SIG-M5 treated with dmso at 0.1 percent for 504 hours (cell line): ENCODE results near the gene DCAF4.
"Not testable (repeated sequence)": the region's sequence is repeated elsewhere in the genome, so short reads cannot be mapped to it uniquely, and the experiment has no call there.

Source experiments
- DNase-seq: peaks from one replicate; lab custom pipeline; 2025; ENCODE audit not compliant: unreplicated experiment; lab: John Stamatoyannopoulos, UW

The DCAF4 gene

DNA sequence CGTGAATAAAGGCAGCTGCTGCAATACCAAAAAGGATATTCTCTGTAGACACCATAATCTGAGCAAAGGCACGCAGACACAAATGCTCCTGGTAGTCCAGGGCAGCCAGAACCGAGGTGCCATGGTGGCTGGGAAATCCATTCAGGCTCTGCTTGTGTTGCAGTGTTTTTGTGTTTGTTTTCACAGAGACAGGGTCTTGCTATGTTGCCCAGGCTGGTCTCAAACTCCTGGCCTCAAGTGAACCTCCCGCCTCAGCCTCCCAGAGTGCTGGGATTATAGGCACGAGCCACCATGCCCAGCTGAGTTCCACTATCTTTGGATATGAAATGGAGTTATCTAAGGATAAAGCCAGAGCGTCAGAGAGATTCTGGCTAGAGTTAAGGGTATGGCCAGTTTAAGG, 39.8 kb downstream of the DCAF4 start:
- no peak for DNase-seq

DNA sequence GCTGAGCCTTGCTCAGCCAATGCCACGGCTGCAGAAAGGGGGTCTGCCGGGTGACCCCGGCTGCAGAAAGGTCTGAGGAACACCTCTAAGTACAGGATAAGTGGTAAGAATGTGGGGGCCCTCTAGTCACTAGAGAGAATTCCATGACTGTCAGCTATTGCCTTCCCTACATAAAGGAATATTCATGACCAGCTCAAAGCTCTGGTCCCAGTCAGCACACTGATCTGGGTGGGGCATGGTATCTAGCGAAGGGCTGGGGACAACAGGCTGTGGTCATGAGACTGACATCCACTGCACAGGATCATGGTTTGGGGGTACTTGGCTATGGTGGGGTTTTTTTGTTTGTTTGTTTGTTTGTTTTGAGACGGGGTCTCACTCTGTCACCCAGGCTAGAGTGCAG, 42.1 kb downstream of the DCAF4 start:
- DNase-seq: no peak

DNA sequence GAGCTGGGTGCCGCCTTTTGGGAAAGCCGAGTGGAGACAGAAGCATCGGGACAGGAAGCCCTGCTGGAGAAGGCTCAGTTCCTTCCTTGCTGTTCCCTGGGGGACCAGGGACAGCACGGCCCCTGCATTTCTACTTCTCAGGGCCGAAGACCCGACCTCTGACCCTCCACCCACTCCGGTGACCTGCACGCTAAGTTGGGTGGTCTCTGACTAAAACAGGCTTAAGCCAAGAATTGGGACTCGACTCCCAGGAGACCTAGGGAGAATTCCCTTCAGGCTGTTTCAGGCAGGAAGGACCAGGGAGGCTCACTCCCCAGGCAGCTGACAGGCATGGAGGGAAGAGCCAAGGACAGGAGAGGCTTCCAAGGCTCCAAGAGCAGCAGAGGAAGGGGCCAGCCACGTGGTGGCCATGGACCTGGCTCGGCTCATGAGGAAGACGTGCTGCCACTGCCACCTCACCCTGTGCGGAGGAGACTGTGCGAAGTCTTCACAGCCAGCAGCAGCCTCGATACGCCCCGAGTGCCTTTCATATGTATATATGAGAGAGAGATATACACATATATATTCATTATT, 43.9 kb downstream of the DCAF4 start:
- no peak for DNase-seq

DNA sequence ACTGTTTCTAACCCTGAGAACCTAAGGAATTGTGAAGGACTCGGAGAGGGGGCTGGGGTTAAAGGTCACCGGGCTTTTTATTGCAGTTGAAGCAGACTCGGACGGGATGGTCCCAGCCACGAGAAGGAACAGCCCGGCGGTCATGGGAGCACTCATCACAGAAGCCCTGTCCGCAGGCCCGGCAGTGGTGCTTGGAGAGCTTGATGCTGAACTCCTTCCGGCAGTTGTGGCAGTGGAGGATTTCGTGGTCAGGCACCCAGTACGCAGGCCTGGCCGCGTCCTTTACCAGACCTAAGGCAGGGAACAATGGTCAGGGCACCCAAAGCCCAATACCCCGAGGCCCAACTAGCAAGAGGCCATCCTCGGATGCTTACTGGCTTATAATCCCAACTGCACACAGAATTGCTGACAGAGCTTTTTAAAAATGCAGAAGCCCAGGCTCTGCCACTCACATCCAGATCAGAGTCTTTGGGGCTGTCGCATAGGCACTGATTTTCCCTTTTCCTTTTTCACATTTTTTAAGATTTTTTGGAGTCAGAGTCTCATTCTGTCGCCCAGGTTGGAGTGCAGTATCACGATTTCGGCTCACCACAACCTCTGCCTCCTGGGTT, 44.7 kb downstream of the DCAF4 start:
- no peak for DNase-seq

DNA sequence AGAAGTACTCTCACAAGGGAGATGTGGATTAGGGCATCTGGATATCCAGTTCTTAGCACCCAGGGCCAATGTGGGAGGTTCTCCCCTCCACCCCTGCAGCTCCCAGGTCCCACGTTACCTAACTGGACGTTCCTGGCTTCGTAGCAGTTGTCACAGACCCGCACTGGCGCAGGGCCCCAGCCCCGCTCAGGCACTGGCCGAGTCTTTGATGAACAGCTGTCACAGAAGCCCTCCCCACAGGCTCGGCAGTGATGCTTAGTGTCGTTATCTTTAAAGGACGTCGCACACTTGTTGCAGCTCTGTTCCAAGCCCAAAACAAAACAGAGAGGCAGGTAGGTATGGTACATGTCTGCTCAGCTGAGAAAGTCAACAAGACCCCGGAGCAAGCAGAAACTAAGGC, 48.4 kb downstream of the DCAF4 start:
- DNase-seq: no peak

DNA sequence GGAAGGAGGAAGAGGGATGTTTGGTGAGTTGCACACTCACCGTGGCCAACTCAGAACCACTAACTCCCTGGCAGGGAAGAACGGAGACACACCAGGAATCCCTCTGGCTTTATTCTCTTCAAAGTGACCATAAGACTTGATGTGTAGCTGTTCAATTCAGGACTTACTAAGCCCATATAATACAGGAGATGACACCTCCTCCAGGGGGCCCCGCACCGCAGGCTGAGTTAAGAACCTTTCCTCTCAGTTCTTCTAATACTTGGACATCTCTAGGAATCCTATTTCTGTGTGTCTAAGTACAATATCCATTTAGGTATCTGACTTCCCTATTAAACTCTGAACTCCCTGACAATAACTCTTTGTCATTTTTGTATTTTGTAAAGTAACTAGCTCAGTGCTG, 49.5 kb downstream of the DCAF4 start:
- no peak for DNase-seq

DNA sequence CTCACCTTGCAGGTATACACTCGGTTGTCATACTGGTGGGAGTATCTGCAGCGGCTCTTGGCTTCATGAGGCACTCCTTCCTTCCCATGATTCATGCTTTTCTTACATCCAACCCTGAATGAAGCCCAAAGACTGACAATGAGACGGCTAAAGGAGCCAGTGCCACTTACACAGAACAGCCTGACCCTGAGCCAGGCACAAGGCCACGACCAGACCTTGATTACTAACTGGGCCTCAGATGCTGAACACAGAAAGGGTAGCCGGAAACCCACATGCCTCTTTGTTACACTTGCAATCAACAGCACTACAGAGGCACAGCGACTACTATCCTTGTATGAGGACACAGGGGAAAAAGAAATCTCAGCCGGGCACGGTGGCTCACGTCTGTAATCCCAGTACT, 52.6 kb downstream of the DCAF4 start:
- DNase-seq: no peak

DNA sequence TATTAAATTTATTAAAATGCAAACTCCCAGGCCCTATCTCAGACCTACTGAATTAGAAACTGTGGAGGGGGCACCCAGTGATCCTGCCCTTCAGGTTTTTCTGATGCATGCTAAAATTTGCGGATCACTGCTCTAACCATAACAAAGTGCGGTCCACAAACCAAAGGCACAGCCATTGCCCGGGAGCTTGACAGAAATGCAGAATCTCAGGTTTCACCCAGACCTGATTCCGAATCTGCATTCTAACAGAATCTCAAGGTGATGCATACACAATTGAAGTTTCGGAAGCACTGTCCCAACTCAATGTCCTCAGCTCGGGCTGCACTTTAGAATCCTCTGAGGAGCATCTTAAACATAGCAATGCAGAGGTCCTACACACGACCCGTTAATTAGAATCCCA, 54.6 kb downstream of the DCAF4 start:
- no peak for DNase-seq

DNA sequence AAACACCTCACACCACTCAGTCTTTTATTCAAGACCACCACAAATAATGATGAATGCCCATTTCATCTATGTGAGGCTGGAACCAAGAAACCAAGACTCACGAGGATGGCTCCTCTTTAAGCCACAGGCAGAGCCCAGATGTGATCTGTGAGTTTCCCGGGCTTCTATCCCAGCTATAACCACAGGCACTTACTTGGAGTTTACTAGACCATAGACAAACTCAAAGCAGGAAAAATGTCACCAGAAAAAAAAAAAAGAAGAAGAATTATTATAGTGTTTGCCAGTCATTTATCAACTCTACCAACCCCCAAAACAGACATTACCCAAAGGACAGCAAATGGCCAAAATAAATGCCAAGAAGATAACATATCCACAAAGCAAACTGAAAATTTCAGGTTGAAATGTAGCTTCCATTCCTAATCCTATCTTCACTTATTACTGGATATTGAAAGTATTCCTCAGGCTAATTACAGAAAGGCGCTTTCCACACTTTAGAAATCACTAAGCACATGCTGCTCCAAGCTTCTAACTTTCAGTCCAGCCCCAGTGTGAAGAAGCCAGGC, 56.0 kb downstream of the DCAF4 start:
- no peak for DNase-seq

DNA sequence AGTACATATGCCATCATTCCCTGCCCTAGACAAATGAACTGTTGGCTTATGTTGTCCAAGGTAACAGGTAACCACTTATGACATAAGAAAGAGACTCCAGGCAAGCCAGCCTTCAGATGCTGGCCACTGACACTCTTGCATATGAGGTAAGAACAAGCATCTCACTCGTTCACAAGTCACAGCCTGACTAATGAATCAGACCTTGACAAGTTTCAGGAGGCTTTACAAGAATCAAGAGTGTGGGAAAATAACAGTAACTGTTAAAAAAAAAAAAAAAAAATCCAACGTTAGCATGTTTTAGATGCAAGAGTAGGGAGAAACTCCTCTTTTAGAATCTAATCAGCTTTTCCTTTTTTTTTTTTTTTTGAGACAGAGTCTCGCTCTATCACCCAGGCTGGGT, 60.0 kb downstream of the DCAF4 start:
- no peak for DNase-seq

DNA sequence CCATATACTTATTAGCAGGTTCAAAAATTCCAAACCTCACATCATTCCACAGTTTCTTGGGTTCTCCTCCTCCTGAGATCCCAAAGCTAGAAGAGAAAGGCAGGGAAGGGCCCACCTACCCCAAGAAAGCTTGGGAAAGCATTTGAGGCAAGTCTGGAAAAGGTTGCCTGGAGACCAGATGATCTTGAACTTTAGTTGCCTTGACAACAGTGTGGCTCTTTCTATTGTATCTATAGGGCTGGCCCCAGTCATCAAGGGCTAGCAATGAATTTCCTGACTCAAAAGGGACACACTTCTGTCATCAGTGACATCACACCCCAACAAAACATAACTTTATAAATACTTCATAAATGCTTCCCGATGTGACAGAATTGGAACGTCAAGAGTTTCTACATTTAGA, 60.6 kb downstream of the DCAF4 start:
- no peak for DNase-seq

DNA sequence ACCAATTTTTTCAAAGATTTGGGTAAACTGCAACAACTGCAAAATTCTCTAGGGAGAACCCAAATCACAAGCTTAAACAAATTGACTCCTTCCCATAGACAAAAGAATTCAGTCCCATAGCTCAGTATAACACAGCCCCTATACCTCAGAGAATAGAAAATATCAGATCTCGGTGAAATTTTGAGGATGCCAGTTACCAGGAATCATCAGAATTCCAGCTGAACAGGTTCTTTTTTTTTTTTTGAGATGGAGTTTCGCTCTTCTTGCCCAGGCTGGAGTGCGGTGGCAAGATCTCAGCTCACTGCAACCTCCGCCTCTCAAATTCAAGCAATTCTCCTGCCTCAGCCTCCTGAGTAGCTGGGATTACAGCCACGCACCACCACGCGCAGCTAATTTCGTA, 63.9 kb downstream of the DCAF4 start:
- DNase-seq: no peak

DNA sequence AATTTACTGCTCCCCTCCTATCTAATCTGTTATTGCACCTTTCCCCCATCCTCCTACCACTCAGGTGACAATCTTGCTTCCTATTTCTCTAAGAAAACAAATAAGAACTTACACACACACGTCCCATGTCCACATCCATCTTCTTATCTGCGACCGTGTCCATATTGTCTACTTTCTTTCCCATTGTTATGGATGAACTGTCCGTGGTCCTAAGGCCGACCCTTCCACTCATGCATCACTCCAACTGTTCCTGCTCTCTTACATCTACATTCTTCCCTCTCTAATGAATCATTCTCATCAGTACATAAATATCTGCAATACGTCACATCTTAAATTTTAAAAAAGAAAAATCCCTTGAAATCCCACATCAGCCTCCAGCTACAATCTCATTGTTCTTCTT, 70.7 kb downstream of the DCAF4 start:
- DNase-seq: no peak

DNA sequence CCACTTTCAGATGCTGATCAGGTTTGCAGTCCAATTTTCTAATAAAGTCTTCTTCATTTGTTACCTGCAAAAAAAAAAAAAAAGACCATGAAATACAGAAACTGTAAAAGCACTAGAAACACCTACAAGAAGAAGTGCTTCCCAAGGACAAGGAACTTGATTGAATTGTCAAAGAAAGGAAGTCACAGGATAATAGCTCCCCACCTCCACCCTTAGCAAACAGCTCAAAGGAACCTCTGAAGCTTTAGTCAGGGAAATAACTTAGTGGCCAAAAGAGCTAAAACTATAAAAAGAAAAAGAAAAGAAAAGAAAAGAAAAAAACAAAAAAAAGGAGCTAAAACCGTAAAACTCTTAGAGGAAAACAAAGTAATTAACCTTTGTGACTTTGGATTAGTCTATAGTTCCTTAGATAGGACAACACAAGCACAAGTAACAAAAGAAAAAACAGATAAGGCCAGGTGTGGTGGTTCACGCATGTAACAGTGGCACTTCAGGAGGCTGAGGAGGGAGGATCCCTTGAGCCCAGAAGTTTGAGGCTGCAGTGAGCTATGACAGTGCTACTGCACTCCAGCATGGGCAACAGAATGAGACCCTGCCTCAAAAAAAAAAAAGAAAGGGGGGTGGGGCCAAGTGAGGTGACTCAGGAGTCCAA, 72.1 kb downstream of the DCAF4 start:
- DNase-seq: no peak

DNA sequence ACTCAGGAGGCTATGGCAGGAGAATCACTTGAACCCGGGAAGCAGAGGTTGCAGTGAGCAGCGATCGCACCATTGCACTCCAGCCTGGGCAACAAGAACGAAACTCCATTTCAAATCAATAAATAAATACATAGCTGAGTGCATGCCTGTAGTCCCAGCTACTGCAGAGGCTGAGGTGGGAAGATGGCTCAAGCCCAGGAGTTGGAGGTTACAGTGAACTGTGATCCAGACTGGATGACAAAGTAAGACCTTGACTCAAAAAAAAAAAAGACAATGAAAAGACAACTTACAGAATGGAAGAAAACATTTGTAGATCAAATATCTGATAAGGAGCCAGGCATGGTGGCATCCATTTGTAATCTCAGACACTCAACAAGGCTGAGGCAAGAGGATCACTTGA, 73.1 kb downstream of the DCAF4 start:
- DNase-seq: no peak

DNA sequence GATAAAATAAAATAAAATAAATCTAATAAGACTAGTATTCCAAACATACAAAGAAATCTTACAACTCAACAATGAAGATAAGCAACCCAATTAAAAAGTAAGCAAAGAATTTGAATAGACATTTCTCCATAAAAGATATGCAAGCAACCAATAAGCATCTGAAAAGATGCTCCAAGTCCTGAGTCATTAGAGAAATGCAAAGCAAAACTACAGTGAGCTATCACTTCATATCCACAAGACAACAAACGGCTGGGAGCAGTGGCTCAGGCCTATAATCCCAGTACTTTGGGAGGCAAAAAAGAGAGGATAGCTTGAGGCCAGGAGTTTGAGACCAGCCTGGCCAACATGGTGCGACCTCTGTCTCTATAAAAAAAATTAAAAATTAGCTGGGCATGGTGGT, 73.8 kb downstream of the DCAF4 start:
- no peak for DNase-seq

DNA sequence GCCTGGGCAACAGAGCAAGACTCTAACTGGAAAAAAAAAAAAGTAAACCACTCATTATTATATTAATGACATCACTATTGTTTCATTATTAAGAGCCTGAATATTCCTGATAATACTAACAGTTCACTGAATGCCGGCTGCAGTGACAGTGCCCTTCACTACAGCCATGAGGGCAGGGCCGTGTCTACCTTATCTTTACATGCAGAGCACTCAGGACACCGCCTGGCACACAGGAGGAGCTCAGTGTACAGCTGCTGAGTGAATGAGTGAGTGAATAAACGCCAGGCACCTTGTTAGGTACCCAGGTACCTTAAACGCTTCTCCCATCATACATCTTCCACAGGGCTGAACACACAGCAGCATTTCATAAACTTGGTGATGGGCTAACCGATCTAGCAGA, 77.4 kb downstream of the DCAF4 start:
- no peak for DNase-seq

DNA sequence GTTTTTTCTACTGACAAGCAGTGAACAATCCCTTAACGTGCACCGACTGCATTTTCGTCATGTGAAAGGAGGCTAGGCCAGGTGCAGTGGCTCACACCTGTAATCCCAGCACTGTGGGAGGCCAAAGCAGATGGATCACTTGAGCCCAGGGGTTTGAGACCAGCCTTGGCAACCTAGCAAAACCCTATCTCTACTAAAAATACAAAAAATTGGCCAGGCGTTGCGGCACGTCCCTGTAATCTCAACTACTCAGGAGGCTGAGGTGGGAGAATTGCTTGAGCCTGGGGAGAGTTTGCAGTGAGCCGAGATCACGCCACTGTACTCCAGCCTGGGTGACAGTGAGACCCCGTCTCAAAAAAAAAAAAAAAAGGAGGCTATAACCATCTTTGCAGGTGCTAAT, 78.4 kb downstream of the DCAF4 start:
- DNase-seq: not testable (repeated sequence)

DNA sequence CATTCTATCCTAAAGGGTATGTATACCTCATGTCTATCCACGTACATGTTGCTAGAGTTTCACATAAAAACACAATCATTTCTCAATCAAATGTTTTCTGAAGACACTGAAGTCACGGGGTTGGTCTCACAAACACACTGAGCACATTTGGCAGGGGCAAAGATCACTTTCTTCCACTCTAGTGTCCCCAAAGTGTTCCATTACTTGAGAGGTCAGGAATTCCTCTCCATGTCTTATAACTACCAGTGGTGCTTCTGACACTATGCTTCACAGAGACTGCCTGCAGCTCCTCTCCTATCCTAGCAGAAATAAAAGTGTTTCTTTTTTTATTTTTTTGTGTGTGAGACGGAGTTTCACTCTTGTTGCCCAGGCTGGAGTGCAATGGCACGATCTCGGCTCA, 81.6 kb downstream of the DCAF4 start:
- no peak for DNase-seq

DNA sequence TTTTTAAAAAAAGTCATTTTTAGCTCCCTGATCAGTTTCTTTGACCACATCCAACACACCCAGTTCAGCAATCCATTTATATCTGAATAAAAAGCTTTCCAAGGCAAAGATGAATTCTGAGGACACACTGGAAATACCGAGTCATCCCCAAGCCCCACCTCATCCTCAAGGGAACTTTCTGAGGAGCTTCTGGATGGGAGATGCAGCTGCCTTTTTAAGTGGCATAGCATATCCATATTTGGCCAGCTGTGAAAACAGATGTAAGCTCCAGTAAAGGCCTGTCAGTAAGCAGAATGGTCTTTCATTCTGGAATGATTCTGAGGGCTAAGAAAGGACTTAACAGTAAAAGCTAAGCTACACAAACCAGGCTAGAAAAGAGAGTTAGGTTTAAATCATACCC, 82.2 kb downstream of the DCAF4 start:
- DNase-seq: no peak
